ENCODE results near the gene OR5D13.

The OR5D13 gene

GRCh38 chr11:55773138-55773537 lies at the start of gene OR5D13:
Gene OR5D13, plus strand, starts transcription at chr11:55773438. Its CDS starts 0 bp downstream, at chr11:55773438.
- DNase-seq = no peak

GRCh38 chr11:55726715-55727324 lies 46.4 kb upstream of the OR5D13 start:
- no peak for DNase-seq

GRCh38 chr11:55732936-55733335 lies 40.3 kb upstream of the OR5D13 start:
- no peak for DNase-seq

- no peak for DNase-seq
Measured at GRCh38 chr11:55791606-55792005, 18.4 kb downstream of the OR5D13 start.

- DNase-seq = no peak
Measured at GRCh38 chr11:55793321-55793720, 20.1 kb downstream of the OR5D13 start.

GRCh38 chr11:55795256-55795655 lies 22.0 kb downstream of the OR5D13 start, which contains the start of gene OR5D14:
Gene OR5D14, plus strand, starts transcription at chr11:55795556. Its CDS starts 0 bp downstream, at chr11:55795556.
- DNase-seq = no peak

GRCh38 chr11:55806248-55806647 lies 33.0 kb downstream of the OR5D13 start:
- DNase-seq = no peak

- DNase-seq = no peak
Measured at GRCh38 chr11:55811067-55811466, 37.8 kb downstream of the OR5D13 start, which contains the start of gene OR5L1. Gene OR5L1, plus strand, starts transcription at chr11:55811367. Its CDS starts 100 bp downstream, at chr11:55811467.

GRCh38 chr11:55819330-55819729 lies 46.1 kb downstream of the OR5D13 start, which contains the start of gene OR5D18:
Gene OR5D18, plus strand, starts transcription at chr11:55819630. Its CDS starts 0 bp downstream, at chr11:55819630.
- no peak for DNase-seq
